HepG2 (cell line): ENCODE measurements around the gene ZSWIM8. TPM values are rescaled to one million over a fixed set of nuclear protein-coding genes. Genes with fewer than 3 reads are reported as not detected.

ENCODE experiments used
- NFYC ChIP-seq: IDR thresholded peaks from 2 replicates; pipeline ENCODE4 v1.6.1; 2016; ENCODE audit warnings: missing genetic modification reagents, missing compliant biosample characterization
- ZNF260 ChIP-seq: sonication (generic); formaldehyde crosslinking; IDR thresholded peaks from 2 replicates; pipeline ENCODE4 v1.4.0; 2020; ENCODE audit warnings: missing genetic modification reagents, low read depth, mild to moderate bottlenecking, borderline replicate concordance
- ZNF354B ChIP-seq: sonication (generic); formaldehyde crosslinking; IDR thresholded peaks from 2 replicates; pipeline ENCODE4 v1.8.0; 2022; ENCODE audit warnings: mild to moderate bottlenecking, missing genetic modification reagents
- ZNF546 ChIP-seq: sonication (generic); formaldehyde crosslinking; conservative IDR thresholded peaks from 2 replicates; pipeline ENCODE4 v1.8.1; 2023; ENCODE audit warnings: mild to moderate bottlenecking, missing genetic modification reagents
- ZNF550 ChIP-seq: sonication (generic); formaldehyde crosslinking; IDR thresholded peaks from 2 replicates; pipeline ENCODE4 v1.4.0; 2020; ENCODE audit warnings: mild to moderate bottlenecking, missing genetic modification reagents, borderline replicate concordance
- ZNF598 ChIP-seq: sonication (generic); formaldehyde crosslinking; IDR thresholded peaks from 2 replicates; pipeline ENCODE4 v1.5.1; 2020; ENCODE audit warnings: mild to moderate bottlenecking, missing genetic modification reagents, borderline replicate concordance
- ZNF687 ChIP-seq: sonication (generic); formaldehyde crosslinking; IDR thresholded peaks from 2 replicates; pipeline ENCODE4 v1.5.1; 2020; ENCODE audit warnings: mild to moderate bottlenecking, missing genetic modification reagents, moderate library complexity
- polyA plus RNA-seq, 8 experiments: library from polyadenylated mRNA; depleted of rRNA in 3 of 8; stranded (reverse) in 7 of 8; unstranded in 1 of 8; fragments of >200 nt; fragmentation: Illumina TruSeq in 4 of 8; extraction: Trizol in 4 of 8; gene quantifications; 2 replicates each; pipeline versions ENCODE4 v1.2.1 to v1.2.3, GENCODE V29; 2011 to 2016; ENCODE audit warnings: low read depth in 4 of 8, missing spikeins in 1 of 8, mixed read lengths in 1 of 8; ENCODE audit not compliant: insufficient read depth in 1 of 8
- total RNA-seq, 5 experiments: library from RNA; depleted of rRNA; stranded (reverse); fragments of >200 nt; fragmentation: Illumina TruSeq; extraction: Trizol; gene quantifications; 2 replicates each; pipeline ENCODE4 v1.2.3, GENCODE V29; 2016; ENCODE audit warnings: low read depth in 1 of 5
- TF ChIP-seq, protein P1 (sequence below): sonication (generic); formaldehyde crosslinking; IDR thresholded peaks from 2 replicates; pipeline ENCODE4 v1.5.0; 2020; ENCODE audit warnings: missing genetic modification reagents
- TF ChIP-seq, protein P2 (sequence below): sonication (generic); formaldehyde crosslinking; IDR thresholded peaks from 2 replicates; pipeline ENCODE4 v1.8.1; 2023; ENCODE audit warnings: missing genetic modification reagents, mild to moderate bottlenecking, borderline replicate concordance
- TF ChIP-seq, protein P3 (sequence below): sonication (generic); formaldehyde crosslinking; IDR thresholded peaks from 2 replicates; pipeline ENCODE4 v1.4.0; 2020; ENCODE audit warnings: missing genetic modification reagents
- TF ChIP-seq, protein P4 (sequence below): sonication (generic); formaldehyde crosslinking; IDR thresholded peaks from 2 replicates; pipeline ENCODE4 v1.5.0; 2020; ENCODE audit warnings: mild to moderate bottlenecking, missing genetic modification reagents, borderline replicate concordance

ZSWIM8 gene
- total and polyA plus RNA-seq, 2 of the 13 experiments (the other 11 are each of a cell fraction or from before 2014, with no cell fraction given), result 39.9 to 98.2 TPM

- TF ChIP-seq, protein P1, sequence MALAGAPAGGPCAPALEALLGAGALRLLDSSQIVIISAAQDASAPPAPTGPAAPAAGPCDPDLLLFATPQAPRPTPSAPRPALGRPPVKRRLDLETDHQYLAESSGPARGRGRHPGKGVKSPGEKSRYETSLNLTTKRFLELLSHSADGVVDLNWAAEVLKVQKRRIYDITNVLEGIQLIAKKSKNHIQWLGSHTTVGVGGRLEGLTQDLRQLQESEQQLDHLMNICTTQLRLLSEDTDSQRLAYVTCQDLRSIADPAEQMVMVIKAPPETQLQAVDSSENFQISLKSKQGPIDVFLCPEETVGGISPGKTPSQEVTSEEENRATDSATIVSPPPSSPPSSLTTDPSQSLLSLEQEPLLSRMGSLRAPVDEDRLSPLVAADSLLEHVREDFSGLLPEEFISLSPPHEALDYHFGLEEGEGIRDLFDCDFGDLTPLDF (CRISPR knock-in tag), result no peak
- TF ChIP-seq, protein P2, sequence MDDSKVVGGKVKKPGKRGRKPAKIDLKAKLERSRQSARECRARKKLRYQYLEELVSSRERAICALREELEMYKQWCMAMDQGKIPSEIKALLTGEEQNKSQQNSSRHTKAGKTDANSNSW (CRISPR knock-in tag), result no peak
- TF ChIP-seq, protein P3, sequence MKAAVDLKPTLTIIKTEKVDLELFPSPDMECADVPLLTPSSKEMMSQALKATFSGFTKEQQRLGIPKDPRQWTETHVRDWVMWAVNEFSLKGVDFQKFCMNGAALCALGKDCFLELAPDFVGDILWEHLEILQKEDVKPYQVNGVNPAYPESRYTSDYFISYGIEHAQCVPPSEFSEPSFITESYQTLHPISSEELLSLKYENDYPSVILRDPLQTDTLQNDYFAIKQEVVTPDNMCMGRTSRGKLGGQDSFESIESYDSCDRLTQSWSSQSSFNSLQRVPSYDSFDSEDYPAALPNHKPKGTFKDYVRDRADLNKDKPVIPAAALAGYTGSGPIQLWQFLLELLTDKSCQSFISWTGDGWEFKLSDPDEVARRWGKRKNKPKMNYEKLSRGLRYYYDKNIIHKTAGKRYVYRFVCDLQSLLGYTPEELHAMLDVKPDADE (CRISPR knock-in tag), result no peak
- TF ChIP-seq ZNF260 (CRISPR knock-in tag), result no peak
- TF ChIP-seq, protein P4, sequence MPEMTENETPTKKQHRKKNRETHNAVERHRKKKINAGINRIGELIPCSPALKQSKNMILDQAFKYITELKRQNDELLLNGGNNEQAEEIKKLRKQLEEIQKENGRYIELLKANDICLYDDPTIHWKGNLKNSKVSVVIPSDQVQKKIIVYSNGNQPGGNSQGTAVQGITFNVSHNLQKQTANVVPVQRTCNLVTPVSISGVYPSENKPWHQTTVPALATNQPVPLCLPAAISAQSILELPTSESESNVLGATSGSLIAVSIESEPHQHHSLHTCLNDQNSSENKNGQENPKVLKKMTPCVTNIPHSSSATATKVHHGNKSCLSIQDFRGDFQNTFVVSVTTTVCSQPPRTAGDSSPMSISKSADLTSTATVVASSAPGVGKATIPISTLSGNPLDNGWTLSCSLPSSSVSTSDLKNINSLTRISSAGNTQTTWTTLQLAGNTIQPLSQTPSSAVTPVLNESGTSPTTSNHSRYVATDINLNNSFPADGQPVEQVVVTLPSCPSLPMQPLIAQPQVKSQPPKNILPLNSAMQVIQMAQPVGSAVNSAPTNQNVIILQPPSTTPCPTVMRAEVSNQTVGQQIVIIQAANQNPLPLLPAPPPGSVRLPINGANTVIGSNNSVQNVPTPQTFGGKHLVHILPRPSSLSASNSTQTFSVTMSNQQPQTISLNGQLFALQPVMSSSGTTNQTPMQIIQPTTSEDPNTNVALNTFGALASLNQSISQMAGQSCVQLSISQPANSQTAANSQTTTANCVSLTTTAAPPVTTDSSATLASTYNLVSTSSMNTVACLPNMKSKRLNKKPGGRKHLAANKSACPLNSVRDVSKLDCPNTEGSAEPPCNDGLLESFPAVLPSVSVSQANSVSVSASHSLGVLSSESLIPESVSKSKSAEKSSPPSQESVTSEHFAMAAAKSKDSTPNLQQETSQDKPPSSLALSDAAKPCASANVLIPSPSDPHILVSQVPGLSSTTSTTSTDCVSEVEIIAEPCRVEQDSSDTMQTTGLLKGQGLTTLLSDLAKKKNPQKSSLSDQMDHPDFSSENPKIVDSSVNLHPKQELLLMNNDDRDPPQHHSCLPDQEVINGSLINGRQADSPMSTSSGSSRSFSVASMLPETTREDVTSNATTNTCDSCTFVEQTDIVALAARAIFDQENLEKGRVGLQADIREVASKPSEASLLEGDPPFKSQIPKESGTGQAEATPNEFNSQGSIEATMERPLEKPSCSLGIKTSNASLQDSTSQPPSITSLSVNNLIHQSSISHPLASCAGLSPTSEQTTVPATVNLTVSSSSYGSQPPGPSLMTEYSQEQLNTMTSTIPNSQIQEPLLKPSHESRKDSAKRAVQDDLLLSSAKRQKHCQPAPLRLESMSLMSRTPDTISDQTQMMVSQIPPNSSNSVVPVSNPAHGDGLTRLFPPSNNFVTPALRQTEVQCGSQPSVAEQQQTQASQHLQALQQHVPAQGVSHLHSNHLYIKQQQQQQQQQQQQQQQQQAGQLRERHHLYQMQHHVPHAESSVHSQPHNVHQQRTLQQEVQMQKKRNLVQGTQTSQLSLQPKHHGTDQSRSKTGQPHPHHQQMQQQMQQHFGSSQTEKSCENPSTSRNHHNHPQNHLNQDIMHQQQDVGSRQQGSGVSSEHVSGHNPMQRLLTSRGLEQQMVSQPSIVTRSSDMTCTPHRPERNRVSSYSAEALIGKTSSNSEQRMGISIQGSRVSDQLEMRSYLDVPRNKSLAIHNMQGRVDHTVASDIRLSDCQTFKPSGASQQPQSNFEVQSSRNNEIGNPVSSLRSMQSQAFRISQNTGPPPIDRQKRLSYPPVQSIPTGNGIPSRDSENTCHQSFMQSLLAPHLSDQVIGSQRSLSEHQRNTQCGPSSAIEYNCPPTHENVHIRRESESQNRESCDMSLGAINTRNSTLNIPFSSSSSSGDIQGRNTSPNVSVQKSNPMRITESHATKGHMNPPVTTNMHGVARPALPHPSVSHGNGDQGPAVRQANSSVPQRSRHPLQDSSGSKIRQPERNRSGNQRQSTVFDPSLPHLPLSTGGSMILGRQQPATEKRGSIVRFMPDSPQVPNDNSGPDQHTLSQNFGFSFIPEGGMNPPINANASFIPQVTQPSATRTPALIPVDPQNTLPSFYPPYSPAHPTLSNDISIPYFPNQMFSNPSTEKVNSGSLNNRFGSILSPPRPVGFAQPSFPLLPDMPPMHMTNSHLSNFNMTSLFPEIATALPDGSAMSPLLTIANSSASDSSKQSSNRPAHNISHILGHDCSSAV (CRISPR knock-in tag), result 0 out of 2 replicates have a peak, but pooled peaks have one; percentile 28
- TF ChIP-seq ZNF354B (CRISPR knock-in tag), result no peak
- TF ChIP-seq ZNF550, result no peak
- TF ChIP-seq ZNF598 (CRISPR knock-in tag), result peak; percentile 15; the same call in 1 of the 2 replicates
- peak; percentile 77; the same call in 1 of the 2 replicates for TF ChIP-seq ZNF546 (CRISPR knock-in tag)
- no peak for TF ChIP-seq NFYC
- no peak for TF ChIP-seq ZNF687 (CRISPR knock-in tag)
These were observed 40.8 kb upstream of the ZSWIM8 start (continued) for GRCh38 chr10:73744664-73744975.
